Measurements from ENCODE around the gene TEX261. TPM values are rescaled to one million over a fixed set of nuclear protein-coding genes. Genes with fewer than 3 reads are reported as not detected.
"Not testable (repeated sequence)": the region's sequence is repeated elsewhere in the genome, so short reads cannot be mapped to it uniquely, and the experiment has no call there.

The TEX261 gene
- total RNA-seq, 2 donors from 2014 or later = 43.6 to 58.8 TPM

- no peak for TF ChIP-seq CTCF (IDR thresholded peaks at IDR 0.05)
- no peak overlapping the region for H3K9ac ChIP-seq (ENCODE audit: low read depth in 2 of 2, low read length in 2 of 2)
- intact Hi-C loops (cut with DNase I) = no loop called here
Observed at GRCh38 chr2:71001592-71001927, 6.9 kb upstream of the TEX261 start.

GRCh38 chr2:71000780-71001591 is 6.3 kb upstream of the TEX261 start:
- Histone ChIP-seq H3K4me1 (no peaks in the 10 kb centered on the region), H3K4me3 (peak overlapping the region; percentile 20), H3K9ac (ENCODE audit: low read depth in 2 of 2, low read length in 2 of 2) (no peak overlapping the region), H3K9me3 (no peaks in the 10 kb centered on the region), H3K36me3 (no peaks in the 10 kb centered on the region), H3K27me3 (no peaks in the 10 kb centered on the region), H3K27ac (no peak overlapping the region)
- peak; percentile 75 for DNase-seq
- intact Hi-C loops (cut with DNase I) = no loop called here
- TF ChIP-seq CTCF (IDR thresholded peaks at IDR 0.05) = peak; percentile 90

More at GRCh38 chr2:71001592-71001927, 6.9 kb upstream of the TEX261 start:
- no peak for DNase-seq
- no peak overlapping the region for H3K4me3 ChIP-seq
- H3K9me3 ChIP-seq = no peaks in the 10 kb centered on the region
- no peaks in the 10 kb centered on the region for H3K36me3 ChIP-seq
- H3K27me3 ChIP-seq = no peaks in the 10 kb centered on the region
- H3K27ac ChIP-seq = no peak overlapping the region
- H3K4me1 ChIP-seq = no peaks in the 10 kb centered on the region

- H3K27me3 ChIP-seq; H3K36me3 ChIP-seq; H3K9me3 ChIP-seq; H3K27ac ChIP-seq; H3K4me3 ChIP-seq; intact Hi-C loops (cut with DNase I); H3K4me1 ChIP-seq; H3K9ac ChIP-seq (ENCODE audit: low read depth in 2 of 2, low read length in 2 of 2): not testable (repeated sequence)
- DNase-seq = peak; percentile 13
Observed at GRCh38 chr2:70999931-71000330, 5.3 kb upstream of the TEX261 start.

- Histone ChIP-seq H3K4me3 (no peak overlapping the region), H3K4me1 (no peaks in the 10 kb centered on the region), H3K9me3 (no peaks in the 10 kb centered on the region), H3K36me3 (no peaks in the 10 kb centered on the region), H3K27ac (no peak overlapping the region), H3K27me3 (no peaks in the 10 kb centered on the region), H3K9ac (ENCODE audit: low read depth in 2 of 2, low read length in 2 of 2) (no peak overlapping the region)
- DNase-seq = peak; percentile 37
- intact Hi-C loops (cut with DNase I) = no loop called here
- no peak for TF ChIP-seq CTCF (IDR thresholded peaks at IDR 0.05)
Observed at GRCh38 chr2:70999362-70999761, 4.7 kb upstream of the TEX261 start.

GRCh38 chr2:70998885-70999284 is 4.2 kb upstream of the TEX261 start:
- H3K27me3 ChIP-seq; H3K36me3 ChIP-seq; intact Hi-C loops (cut with DNase I); H3K9me3 ChIP-seq; H3K4me1 ChIP-seq; DNase-seq; H3K9ac ChIP-seq (ENCODE audit: low read depth in 2 of 2, low read length in 2 of 2); H3K4me3 ChIP-seq; H3K27ac ChIP-seq: not testable (repeated sequence)

GRCh38 chr2:70995426-70995729 is 705 bp upstream of the TEX261 start:
- DNase-seq = peak; percentile 70
- no peak for TF ChIP-seq CTCF (IDR thresholded peaks at IDR 0.05)
- Histone ChIP-seq H3K27me3 (no peaks in the 10 kb centered on the region), H3K9ac (ENCODE audit: low read depth in 2 of 2, low read length in 2 of 2) (peak overlapping the region; percentile 78 to 93), H3K27ac (peak overlapping the region; percentile 73), H3K4me1 (peaks cover 9% of the 10 kb centered on the region), H3K36me3 (peaks cover 5% of the 10 kb centered on the region), H3K4me3 (peak overlapping the region; percentile 99), H3K9me3 (no peaks in the 10 kb centered on the region)
- intact Hi-C loops (cut with DNase I) = no loop called here
